ENCODE data around the gene TRIM50. TPM values are rescaled to one million over a fixed set of nuclear protein-coding genes. Genes with fewer than 3 reads are reported as not detected.

The TRIM50 gene
- total and polyA plus RNA-seq, 9 of the 15 experiments (the other 6 are each of a cell fraction or from before 2014, with no cell fraction given): not detected

DNA sequence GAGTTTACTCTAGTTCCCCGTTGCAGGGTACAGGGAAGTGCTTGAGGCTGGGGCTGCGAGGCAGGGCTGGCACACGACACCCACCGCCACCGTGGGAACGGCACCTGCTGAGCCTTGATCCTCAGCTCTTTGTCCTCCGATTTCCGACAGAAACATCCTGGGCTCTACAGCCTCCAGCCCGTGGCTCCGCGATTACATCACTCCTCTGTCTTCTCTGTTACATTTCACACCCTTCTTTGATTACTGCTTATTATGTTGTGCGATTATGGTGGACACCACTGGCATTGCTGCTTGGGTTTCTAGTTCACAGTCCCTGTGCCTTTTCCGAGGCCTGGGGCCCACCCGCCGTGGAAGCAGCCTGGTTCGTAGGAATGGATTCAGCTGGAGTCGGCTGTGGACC is 26.9 kb upstream of the TRIM50 start (continued):
- TF ChIP-seq, protein P1, sequence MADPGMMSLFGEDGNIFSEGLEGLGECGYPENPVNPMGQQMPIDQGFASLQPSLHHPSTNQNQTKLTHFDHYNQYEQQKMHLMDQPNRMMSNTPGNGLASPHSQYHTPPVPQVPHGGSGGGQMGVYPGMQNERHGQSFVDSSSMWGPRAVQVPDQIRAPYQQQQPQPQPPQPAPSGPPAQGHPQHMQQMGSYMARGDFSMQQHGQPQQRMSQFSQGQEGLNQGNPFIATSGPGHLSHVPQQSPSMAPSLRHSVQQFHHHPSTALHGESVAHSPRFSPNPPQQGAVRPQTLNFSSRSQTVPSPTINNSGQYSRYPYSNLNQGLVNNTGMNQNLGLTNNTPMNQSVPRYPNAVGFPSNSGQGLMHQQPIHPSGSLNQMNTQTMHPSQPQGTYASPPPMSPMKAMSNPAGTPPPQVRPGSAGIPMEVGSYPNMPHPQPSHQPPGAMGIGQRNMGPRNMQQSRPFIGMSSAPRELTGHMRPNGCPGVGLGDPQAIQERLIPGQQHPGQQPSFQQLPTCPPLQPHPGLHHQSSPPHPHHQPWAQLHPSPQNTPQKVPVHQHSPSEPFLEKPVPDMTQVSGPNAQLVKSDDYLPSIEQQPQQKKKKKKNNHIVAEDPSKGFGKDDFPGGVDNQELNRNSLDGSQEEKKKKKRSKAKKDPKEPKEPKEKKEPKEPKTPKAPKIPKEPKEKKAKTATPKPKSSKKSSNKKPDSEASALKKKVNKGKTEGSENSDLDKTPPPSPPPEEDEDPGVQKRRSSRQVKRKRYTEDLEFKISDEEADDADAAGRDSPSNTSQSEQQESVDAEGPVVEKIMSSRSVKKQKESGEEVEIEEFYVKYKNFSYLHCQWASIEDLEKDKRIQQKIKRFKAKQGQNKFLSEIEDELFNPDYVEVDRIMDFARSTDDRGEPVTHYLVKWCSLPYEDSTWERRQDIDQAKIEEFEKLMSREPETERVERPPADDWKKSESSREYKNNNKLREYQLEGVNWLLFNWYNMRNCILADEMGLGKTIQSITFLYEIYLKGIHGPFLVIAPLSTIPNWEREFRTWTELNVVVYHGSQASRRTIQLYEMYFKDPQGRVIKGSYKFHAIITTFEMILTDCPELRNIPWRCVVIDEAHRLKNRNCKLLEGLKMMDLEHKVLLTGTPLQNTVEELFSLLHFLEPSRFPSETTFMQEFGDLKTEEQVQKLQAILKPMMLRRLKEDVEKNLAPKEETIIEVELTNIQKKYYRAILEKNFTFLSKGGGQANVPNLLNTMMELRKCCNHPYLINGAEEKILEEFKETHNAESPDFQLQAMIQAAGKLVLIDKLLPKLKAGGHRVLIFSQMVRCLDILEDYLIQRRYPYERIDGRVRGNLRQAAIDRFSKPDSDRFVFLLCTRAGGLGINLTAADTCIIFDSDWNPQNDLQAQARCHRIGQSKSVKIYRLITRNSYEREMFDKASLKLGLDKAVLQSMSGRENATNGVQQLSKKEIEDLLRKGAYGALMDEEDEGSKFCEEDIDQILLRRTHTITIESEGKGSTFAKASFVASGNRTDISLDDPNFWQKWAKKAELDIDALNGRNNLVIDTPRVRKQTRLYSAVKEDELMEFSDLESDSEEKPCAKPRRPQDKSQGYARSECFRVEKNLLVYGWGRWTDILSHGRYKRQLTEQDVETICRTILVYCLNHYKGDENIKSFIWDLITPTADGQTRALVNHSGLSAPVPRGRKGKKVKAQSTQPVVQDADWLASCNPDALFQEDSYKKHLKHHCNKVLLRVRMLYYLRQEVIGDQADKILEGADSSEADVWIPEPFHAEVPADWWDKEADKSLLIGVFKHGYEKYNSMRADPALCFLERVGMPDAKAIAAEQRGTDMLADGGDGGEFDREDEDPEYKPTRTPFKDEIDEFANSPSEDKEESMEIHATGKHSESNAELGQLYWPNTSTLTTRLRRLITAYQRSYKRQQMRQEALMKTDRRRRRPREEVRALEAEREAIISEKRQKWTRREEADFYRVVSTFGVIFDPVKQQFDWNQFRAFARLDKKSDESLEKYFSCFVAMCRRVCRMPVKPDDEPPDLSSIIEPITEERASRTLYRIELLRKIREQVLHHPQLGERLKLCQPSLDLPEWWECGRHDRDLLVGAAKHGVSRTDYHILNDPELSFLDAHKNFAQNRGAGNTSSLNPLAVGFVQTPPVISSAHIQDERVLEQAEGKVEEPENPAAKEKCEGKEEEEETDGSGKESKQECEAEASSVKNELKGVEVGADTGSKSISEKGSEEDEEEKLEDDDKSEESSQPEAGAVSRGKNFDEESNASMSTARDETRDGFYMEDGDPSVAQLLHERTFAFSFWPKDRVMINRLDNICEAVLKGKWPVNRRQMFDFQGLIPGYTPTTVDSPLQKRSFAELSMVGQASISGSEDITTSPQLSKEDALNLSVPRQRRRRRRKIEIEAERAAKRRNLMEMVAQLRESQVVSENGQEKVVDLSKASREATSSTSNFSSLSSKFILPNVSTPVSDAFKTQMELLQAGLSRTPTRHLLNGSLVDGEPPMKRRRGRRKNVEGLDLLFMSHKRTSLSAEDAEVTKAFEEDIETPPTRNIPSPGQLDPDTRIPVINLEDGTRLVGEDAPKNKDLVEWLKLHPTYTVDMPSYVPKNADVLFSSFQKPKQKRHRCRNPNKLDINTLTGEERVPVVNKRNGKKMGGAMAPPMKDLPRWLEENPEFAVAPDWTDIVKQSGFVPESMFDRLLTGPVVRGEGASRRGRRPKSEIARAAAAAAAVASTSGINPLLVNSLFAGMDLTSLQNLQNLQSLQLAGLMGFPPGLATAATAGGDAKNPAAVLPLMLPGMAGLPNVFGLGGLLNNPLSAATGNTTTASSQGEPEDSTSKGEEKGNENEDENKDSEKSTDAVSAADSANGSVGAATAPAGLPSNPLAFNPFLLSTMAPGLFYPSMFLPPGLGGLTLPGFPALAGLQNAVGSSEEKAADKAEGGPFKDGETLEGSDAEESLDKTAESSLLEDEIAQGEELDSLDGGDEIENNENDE (IDR thresholded peaks at IDR 0.05; ENCODE audit: low read depth, low read length): no peak
- no peak for TF ChIP-seq KAT2B (IDR thresholded peaks at IDR 0.05; ENCODE audit: low read depth, low read length)
- TF ChIP-seq SMARCB1 (IDR thresholded peaks at IDR 0.05; ENCODE audit: insufficient read length, low read depth): no peak
- no peak for TF ChIP-seq CREBBP (IDR thresholded peaks at IDR 0.05; ENCODE audit: low read depth, low read length)
